GM23338 (cell line): Measurements from ENCODE around the gene WWC1. TPM values are rescaled to one million over a fixed set of nuclear protein-coding genes. Genes with fewer than 3 reads are reported as not detected.

Source experiments
- ATAC-seq: fragments of 200-7000 bp; cut with Tn5 transposase; 3 replicates; pipeline ENCODE4 v1.9.1; 2020
- DNase-seq: peaks from one replicate; pipeline ENCODE4 v3.0.0-alpha.2; 2015; ENCODE audit warnings: low spot score
- H2AFZ ChIP-seq: fragments of 200-600 bp; sonication (generic); 2 replicates; pipeline ENCODE4 v1.8.0; 2016; ENCODE audit warnings: antibody characterized with exemption, mild to moderate bottlenecking, moderate library complexity
- H3F3A ChIP-seq: fragments of 200-600 bp; sonication (generic); replicated peaks from 2 replicates; pipeline ENCODE4 v1.8.0; 2017; ENCODE audit warnings: antibody characterized with exemption, mixed run types, low read depth
- H3K27ac ChIP-seq: fragments of 200-600 bp; sonication (generic); 2 replicates; pipeline ENCODE4 v1.6.1; 2016; ENCODE audit warnings: low read depth
- H3K27me3 ChIP-seq: fragments of 200-600 bp; sonication (generic); 2 replicates; pipeline ENCODE4 v1.8.0; 2016; ENCODE audit warnings: mild to moderate bottlenecking, mixed run types, moderate library complexity; ENCODE audit not compliant: insufficient read depth
- H3K36me3 ChIP-seq: fragments of 200-600 bp; sonication (generic); 2 replicates; pipeline ENCODE4 v1.8.0; 2016; ENCODE audit warnings: mild to moderate bottlenecking; ENCODE audit not compliant: insufficient read depth
- H3K4me1 ChIP-seq: fragments of 200-600 bp; sonication (generic); 2 replicates; pipeline ENCODE4 v1.8.0; 2016; ENCODE audit warnings: mild to moderate bottlenecking, moderate library complexity; ENCODE audit not compliant: insufficient read depth
- H3K4me2 ChIP-seq: fragments of 200-600 bp; sonication (generic); 2 replicates; pipeline ENCODE4 v1.7.1; 2017; ENCODE audit warnings: mixed run types
- H3K4me3 ChIP-seq: fragments of 200-600 bp; sonication (generic); 2 replicates; pipeline ENCODE4 v1.6.1; 2016; ENCODE audit warnings: mixed run types
- H3K79me2 ChIP-seq: fragments of 200-600 bp; sonication (generic); replicated peaks from 2 replicates; pipeline ENCODE4 v1.8.0; 2017; ENCODE audit warnings: mild to moderate bottlenecking; ENCODE audit not compliant: insufficient read depth
- H3K9me2 ChIP-seq: fragments of 200-600 bp; sonication (generic); 2 replicates; pipeline ENCODE4 v1.8.0; 2017; ENCODE audit not compliant: insufficient read depth
- H4K20me1 ChIP-seq: fragments of 200-600 bp; sonication (generic); replicated peaks from 2 replicates; pipeline ENCODE4 v1.8.0; 2017; ENCODE audit warnings: mild to moderate bottlenecking; ENCODE audit not compliant: insufficient read depth
- H3K27ac Mint-ChIP-seq: 2 replicates; pipeline ENCODE4 v1.8.0; 2020; ENCODE audit warnings: inconsistent platforms, mild to moderate bottlenecking, moderate library complexity, mixed read lengths
- H3K27me3 Mint-ChIP-seq: 3 replicates; pipeline ENCODE4 v1.8.0; 2022; ENCODE audit warnings: low read depth, mild to moderate bottlenecking, moderate library complexity, mixed read lengths, inconsistent platforms; ENCODE audit not compliant: insufficient read depth, poor library complexity
- H3K36me3 Mint-ChIP-seq: 3 replicates; pipeline ENCODE4 v1.8.0; 2021; ENCODE audit warnings: low read depth, mild to moderate bottlenecking, inconsistent platforms, moderate library complexity, mixed read lengths
- H3K4me1 Mint-ChIP-seq: 3 replicates; pipeline ENCODE4 v1.8.0; 2020; ENCODE audit warnings: mild to moderate bottlenecking, inconsistent platforms, mixed read lengths
- H3K4me3 Mint-ChIP-seq: 3 replicates; pipeline ENCODE4 v1.8.0; 2021; ENCODE audit warnings: moderate library complexity, mild to moderate bottlenecking, inconsistent platforms, mixed read lengths
- H3K9me3 Mint-ChIP-seq: 3 replicates; pipeline ENCODE4 v1.8.0; 2020; ENCODE audit warnings: moderate library complexity, mild to moderate bottlenecking, inconsistent platforms, mixed read lengths
- CREB1 ChIP-seq: fragments of 250-450 bp; sonication (Bioruptor Pico); IDR thresholded peaks from 2 replicates; pipeline ENCODE4 v1.5.0; 2020; ENCODE audit warnings: low read depth, mild to moderate bottlenecking, moderate library complexity
- ETS1 ChIP-seq: IDR thresholded peaks from 2 replicates; pipeline ENCODE4 v1.6.1; 2016; ENCODE audit warnings: antibody characterized with exemption
- EZH2 ChIP-seq: fragments of 200-600 bp; sonication (generic); IDR thresholded peaks from one replicate; pipeline ENCODE4 v1.8.0; 2017; ENCODE audit warnings: antibody characterized with exemption, mild to moderate bottlenecking, low read depth; ENCODE audit not compliant: unreplicated experiment
- EZH2phosphoT487 ChIP-seq: fragments of 200-600 bp; sonication (generic); IDR thresholded peaks from one replicate; pipeline ENCODE4 v1.8.1; 2018; ENCODE audit warnings: antibody characterized with exemption; ENCODE audit not compliant: unreplicated experiment
- JUNB ChIP-seq: IDR thresholded peaks from one replicate; pipeline ENCODE4 v1.6.1; 2016; ENCODE audit warnings: antibody characterized with exemption; ENCODE audit not compliant: unreplicated experiment
- NANOG ChIP-seq: IDR thresholded peaks from 2 replicates; pipeline ENCODE4 v1.6.1; 2016; ENCODE audit warnings: antibody characterized with exemption, borderline replicate concordance
- POLR2AphosphoS5 ChIP-seq: IDR thresholded peaks from 2 replicates; pipeline ENCODE4 v1.6.1; 2016; ENCODE audit warnings: antibody characterized with exemption, low read depth
- REST ChIP-seq: IDR thresholded peaks from one replicate; pipeline ENCODE4 v1.6.1; 2018; ENCODE audit warnings: antibody characterized with exemption; ENCODE audit not compliant: unreplicated experiment
- STAT1 ChIP-seq: IDR thresholded peaks from one replicate; pipeline ENCODE4 v1.6.1; 2016; ENCODE audit warnings: antibody characterized with exemption; ENCODE audit not compliant: unreplicated experiment
- ZNF114 ChIP-seq: fragments of 250-450 bp; sonication (Bioruptor Pico); IDR thresholded peaks from 2 replicates; pipeline ENCODE4 v1.5.0; 2020; ENCODE audit warnings: mild to moderate bottlenecking, moderate library complexity
- ZNF331 ChIP-seq: fragments of 250-450 bp; sonication (Bioruptor Pico); IDR thresholded peaks from 2 replicates; pipeline ENCODE4 v1.5.0; 2020; ENCODE audit warnings: low read depth, mild to moderate bottlenecking, moderate library complexity
- polyA plus RNA-seq: library from polyadenylated mRNA; unstranded; fragments of >200 nt; fragmentation: Nextera tagmentation; extraction: Ambion mirVana; gene quantifications from 2 replicates; pipeline ENCODE4 v1.2.1, GENCODE V29; 2016
- total RNA-seq: library from RNA; depleted of rRNA; stranded (reverse); fragments of >200 nt; shearing (Covaris generic); gene quantifications from 2 replicates; pipeline ENCODE4 v1.2.3, GENCODE V29; 2014
- TF ChIP-seq, protein P1 (sequence below): fragments of 250-450 bp; sonication (Bioruptor Pico); IDR thresholded peaks from 2 replicates; pipeline ENCODE4 v1.5.0; 2020; ENCODE audit warnings: mild to moderate bottlenecking, moderate library complexity
- TF ChIP-seq, protein P2 (sequence below), 2 experiments: fragments of 200-600 bp in 1 of 2; sonication (generic) in 1 of 2; conservative IDR thresholded peaks; 2 replicates each; pipeline versions ENCODE4 v1.5.1 to v1.6.1; 2016 to 2017; ENCODE audit warnings: antibody characterized with exemption in 2 of 2, low read depth in 2 of 2, mild to moderate bottlenecking in 2 of 2, moderate library complexity in 1 of 2

The WWC1 gene
- total and polyA plus RNA-seq, 2 experiments from 2014 or later: 25.4 to 27.8 TPM

DNA sequence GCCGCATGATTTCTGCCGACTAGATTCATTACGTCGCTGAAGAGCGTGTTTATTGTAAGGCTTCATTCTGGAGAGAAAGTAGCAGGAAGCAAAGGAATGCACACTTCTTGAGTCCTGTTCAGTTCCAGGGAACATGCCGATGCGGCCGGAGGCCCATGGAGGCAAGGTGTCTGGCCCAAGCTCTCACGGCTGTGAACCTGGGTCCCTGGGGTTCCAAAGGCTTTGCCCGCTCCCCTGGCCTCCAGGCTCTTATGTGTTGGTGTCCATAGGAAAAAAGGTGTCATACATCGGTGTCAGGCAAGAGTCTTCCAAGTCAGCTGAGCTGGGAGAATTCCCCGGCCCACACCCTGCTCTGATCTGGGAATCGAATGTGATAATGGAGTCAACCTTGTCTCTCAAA is 64.7 kb downstream of the WWC1 start:
- Mint-ChIP-seq H3K4me1 (peaks cover 40% of the 10 kb centered on the region), H3K9me3 (no peaks in the 10 kb centered on the region; the same call in 2 of the 3 replicates), H3K27me3 (peaks cover 3% of the 10 kb centered on the region), H3K36me3 (no peaks in the 10 kb centered on the region), H3K4me3 (no peak overlapping the region), H3K27ac (no peak overlapping the region; the same call in 1 of the 2 replicates)
- Histone ChIP-seq H3F3A (no peaks in the 10 kb centered on the region), H3K4me1 (peaks cover 8% of the 10 kb centered on the region; the same call in 1 of the 2 replicates), H3K27me3 (no peaks in the 10 kb centered on the region), H3K4me2 (no peak overlapping the region), H3K9me2 (no peaks in the 10 kb centered on the region), H4K20me1 (peaks cover 29% of the 10 kb centered on the region), H3K79me2 (peaks cover 56% of the 10 kb centered on the region), H2AFZ (no peak overlapping the region), H3K27ac (0 out of 2 replicates have a peak overlapping the region, but pooled peaks have one; percentile 19), H3K4me3 (no peak overlapping the region), H3K36me3 (no peaks in the 10 kb centered on the region)
- ATAC-seq (no peak), DNase-seq (no peak)
- TF ChIP-seq ZNF331 (CRISPR knock-in tag) (no peak), REST (no peak), POLR2AphosphoS5 (no peak), ZNF114 (CRISPR knock-in tag) (no peak), CREB1 (CRISPR knock-in tag) (no peak), EZH2 (no peak), STAT1 (no peak), NANOG (no peak), ETS1 (no peak), JUNB (no peak), EZH2phosphoT487 (no peak)
- TF ChIP-seq, protein P1, sequence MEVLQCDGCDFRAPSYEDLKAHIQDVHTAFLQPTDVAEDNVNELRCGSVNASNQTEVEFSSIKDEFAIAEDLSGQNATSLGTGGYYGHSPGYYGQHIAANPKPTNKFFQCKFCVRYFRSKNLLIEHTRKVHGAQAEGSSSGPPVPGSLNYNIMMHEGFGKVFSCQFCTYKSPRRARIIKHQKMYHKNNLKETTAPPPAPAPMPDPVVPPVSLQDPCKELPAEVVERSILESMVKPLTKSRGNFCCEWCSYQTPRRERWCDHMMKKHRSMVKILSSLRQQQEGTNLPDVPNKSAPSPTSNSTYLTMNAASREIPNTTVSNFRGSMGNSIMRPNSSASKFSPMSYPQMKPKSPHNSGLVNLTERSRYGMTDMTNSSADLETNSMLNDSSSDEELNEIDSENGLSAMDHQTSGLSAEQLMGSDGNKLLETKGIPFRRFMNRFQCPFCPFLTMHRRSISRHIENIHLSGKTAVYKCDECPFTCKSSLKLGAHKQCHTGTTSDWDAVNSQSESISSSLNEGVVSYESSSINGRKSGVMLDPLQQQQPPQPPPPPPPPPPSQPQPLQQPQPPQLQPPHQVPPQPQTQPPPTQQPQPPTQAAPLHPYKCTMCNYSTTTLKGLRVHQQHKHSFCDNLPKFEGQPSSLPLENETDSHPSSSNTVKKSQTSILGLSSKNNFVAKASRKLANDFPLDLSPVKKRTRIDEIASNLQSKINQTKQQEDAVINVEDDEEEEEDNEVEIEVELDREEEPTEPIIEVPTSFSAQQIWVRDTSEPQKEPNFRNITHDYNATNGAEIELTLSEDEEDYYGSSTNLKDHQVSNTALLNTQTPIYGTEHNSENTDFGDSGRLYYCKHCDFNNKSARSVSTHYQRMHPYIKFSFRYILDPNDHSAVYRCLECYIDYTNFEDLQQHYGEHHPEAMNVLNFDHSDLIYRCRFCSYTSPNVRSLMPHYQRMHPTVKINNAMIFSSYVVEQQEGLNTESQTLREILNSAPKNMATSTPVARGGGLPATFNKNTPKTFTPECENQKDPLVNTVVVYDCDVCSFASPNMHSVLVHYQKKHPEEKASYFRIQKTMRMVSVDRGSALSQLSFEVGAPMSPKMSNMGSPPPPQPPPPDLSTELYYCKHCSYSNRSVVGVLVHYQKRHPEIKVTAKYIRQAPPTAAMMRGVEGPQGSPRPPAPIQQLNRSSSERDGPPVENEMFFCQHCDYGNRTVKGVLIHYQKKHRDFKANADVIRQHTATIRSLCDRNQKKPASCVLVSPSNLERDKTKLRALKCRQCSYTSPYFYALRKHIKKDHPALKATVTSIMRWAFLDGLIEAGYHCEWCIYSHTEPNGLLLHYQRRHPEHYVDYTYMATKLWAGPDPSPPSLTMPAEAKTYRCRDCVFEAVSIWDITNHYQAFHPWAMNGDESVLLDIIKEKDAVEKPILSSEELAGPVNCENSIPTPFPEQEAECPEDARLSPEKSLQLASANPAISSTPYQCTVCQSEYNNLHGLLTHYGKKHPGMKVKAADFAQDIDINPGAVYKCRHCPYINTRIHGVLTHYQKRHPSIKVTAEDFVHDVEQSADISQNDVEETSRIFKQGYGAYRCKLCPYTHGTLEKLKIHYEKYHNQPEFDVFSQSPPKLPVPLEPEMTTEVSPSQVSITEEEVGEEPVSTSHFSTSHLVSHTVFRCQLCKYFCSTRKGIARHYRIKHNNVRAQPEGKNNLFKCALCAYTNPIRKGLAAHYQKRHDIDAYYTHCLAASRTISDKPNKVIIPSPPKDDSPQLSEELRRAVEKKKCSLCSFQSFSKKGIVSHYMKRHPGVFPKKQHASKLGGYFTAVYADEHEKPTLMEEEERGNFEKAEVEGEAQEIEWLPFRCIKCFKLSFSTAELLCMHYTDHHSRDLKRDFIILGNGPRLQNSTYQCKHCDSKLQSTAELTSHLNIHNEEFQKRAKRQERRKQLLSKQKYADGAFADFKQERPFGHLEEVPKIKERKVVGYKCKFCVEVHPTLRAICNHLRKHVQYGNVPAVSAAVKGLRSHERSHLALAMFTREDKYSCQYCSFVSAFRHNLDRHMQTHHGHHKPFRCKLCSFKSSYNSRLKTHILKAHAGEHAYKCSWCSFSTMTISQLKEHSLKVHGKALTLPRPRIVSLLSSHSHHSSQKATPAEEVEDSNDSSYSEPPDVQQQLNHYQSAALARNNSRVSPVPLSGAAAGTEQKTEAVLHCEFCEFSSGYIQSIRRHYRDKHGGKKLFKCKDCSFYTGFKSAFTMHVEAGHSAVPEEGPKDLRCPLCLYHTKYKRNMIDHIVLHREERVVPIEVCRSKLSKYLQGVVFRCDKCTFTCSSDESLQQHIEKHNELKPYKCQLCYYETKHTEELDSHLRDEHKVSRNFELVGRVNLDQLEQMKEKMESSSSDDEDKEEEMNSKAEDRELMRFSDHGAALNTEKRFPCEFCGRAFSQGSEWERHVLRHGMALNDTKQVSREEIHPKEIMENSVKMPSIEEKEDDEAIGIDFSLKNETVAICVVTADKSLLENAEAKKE (CRISPR knock-in tag): no peak
- TF ChIP-seq, protein P2, sequence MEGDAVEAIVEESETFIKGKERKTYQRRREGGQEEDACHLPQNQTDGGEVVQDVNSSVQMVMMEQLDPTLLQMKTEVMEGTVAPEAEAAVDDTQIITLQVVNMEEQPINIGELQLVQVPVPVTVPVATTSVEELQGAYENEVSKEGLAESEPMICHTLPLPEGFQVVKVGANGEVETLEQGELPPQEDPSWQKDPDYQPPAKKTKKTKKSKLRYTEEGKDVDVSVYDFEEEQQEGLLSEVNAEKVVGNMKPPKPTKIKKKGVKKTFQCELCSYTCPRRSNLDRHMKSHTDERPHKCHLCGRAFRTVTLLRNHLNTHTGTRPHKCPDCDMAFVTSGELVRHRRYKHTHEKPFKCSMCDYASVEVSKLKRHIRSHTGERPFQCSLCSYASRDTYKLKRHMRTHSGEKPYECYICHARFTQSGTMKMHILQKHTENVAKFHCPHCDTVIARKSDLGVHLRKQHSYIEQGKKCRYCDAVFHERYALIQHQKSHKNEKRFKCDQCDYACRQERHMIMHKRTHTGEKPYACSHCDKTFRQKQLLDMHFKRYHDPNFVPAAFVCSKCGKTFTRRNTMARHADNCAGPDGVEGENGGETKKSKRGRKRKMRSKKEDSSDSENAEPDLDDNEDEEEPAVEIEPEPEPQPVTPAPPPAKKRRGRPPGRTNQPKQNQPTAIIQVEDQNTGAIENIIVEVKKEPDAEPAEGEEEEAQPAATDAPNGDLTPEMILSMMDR (conservative IDR thresholded peaks at IDR 0.05; ENCODE audit: low read depth in 2 of 2): no peak
